ENCODE measurements around the gene LAPTM4A. TPM values are rescaled to one million over a fixed set of nuclear protein-coding genes. Genes with fewer than 3 reads are reported as not detected.

The LAPTM4A gene
- 214 and 217 TPM in 2 replicates for total RNA-seq

GRCh38 chr2:20051532-20052228, at the start of gene LAPTM4A:
Gene LAPTM4A, minus strand, starts transcription at chr2:20051628. Its CDS starts 108 bp downstream, at chr2:20051520.

GRCh38 chr2:20012282-20013125, 38.9 kb downstream of the LAPTM4A start, which contains the start of gene MATN3:
Gene MATN3, minus strand, starts transcription at chr2:20012668. Its CDS starts 37 bp downstream, at chr2:20012631.

GRCh38 chr2:19989667-19990415, 61.6 kb downstream of the LAPTM4A start, which contains the start of gene WDR35:
Gene WDR35, minus strand, starts transcription at chr2:19990105. Its CDS starts 90 bp downstream, at chr2:19990015.

Other genes with a start within 250 kb of the LAPTM4A start
- gene TTC32, start 149.6 kb downstream of the LAPTM4A start, total RNA-seq: 4.2 and 5.0 TPM in 2 replicates
- gene WDR35, start 61.5 kb downstream of the LAPTM4A start, total RNA-seq: 10.1 and 12.5 TPM in 2 replicates
- gene MATN3, start 39.0 kb downstream of the LAPTM4A start, total RNA-seq: 1.5 and 3.3 TPM in 2 replicates
- 16.8 and 30.7 TPM in 2 replicates for gene SDC1, start 173.5 kb upstream of the LAPTM4A start, total RNA-seq